ENCODE data around the gene SDHAF2. TPM values are rescaled to one million over a fixed set of nuclear protein-coding genes. Genes with fewer than 3 reads are reported as not detected.
A peak's percentile ranks its signal among the peaks of the same experiment; 100 is the strongest.

Gene SDHAF2
- total and polyA plus RNA-seq, 2 of the 13 experiments (the other 11 are each of a cell fraction or from before 2014, with no cell fraction given) = 44.2 to 70.4 TPM

DNA sequence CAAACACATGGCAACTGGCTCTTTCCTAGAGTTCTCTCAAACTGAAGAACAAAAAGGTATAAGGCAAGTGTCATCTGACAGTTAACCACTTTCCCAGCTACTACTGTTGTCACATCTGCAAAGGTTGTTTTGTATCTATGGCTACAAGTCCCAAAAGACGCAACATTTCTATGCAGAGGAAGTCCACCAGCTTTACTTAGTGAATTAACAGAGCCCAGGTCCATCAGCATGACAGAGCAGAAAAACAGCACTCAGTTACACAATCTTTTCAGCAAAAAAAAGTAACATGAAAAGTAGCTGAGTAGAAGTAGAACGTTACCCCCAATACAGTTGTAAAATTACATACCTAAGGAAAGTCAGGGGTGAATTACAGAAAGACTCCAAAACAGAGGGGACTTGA lies 12.3 kb upstream of the SDHAF2 start:
- POLR2A ChIA-PET = interaction anchor here (1.6 kb wide), 1 partner anchor 16 kb away, joined by 6 read pairs; no protein-coding TSS in a partner anchor

GRCh38 chr11:61418136-61418535 lies 11.8 kb upstream of the SDHAF2 start:
- Histone ChIP-seq H3K4me3 (replicated peaks in 1 of 3; ENCODE audit: insufficient read depth in 1 of 3, low read depth in 2 of 3, low read length in 3 of 3) (no peak overlapping the region), H3K27me3 (ENCODE audit: control insufficient read depth in 1 of 2, insufficient read depth in 2 of 2, low read length in 2 of 2) (no peaks in the 10 kb centered on the region), H3K4me2 (ENCODE audit: low read depth, low read length) (no peak overlapping the region), H2AFZ (ENCODE audit: low read length) (no peak overlapping the region), H3K79me2 (ENCODE audit: insufficient read depth, low read length) (peaks cover 21% of the 10 kb centered on the region), H4K20me1 (ENCODE audit: insufficient read depth, low read length) (no peaks in the 10 kb centered on the region), H3K9ac (ENCODE audit: insufficient read depth, low read depth, low read length) (no peak overlapping the region), H3K4me1 (ENCODE audit: insufficient read depth, low read length) (no peaks in the 10 kb centered on the region), H3K36me3 (replicated peaks in 1 of 2; ENCODE audit: control insufficient read depth in 1 of 2, insufficient read depth in 2 of 2, low read length in 2 of 2) (peaks cover 33 to 93% of the 10 kb centered on the region in 2 experiments), H3K27ac (ENCODE audit: extremely low read length, insufficient read depth, low read length) (peak overlapping the region; percentile 11), H3K9me3 (ENCODE audit: low read length) (no peaks in the 10 kb centered on the region)
- no peak for DNase-seq (ENCODE audit: low spot score)
- intact Hi-C loops (cut with micrococcal nuclease; ENCODE audit: unreplicated experiment) (no loop called here), in situ Hi-C loops (cut with HindIII; ENCODE audit: extremely low pct_ligation_motif_present, low pct_unique_long_range_greater_than_20kb) (no loop called here)
- CTCF ChIA-PET (ENCODE audit: low intra/inter-chr PET ratio, low total read pairs) = no interaction called here
- FAIRE-seq = no peak
- no TSS peak for BruUV-seq (replicated peaks)
- no peak for ATAC-seq
- POLR2A ChIA-PET = interaction anchor here (1.6 kb wide), 1 partner anchor 16 kb away, joined by 6 read pairs; no protein-coding TSS in a partner anchor
- TF ChIP-seq ZNF724P (CRISPR knock-in tag; IDR thresholded peaks at IDR 0.05; ENCODE audit: borderline replicate concordance) = no peak
- no peak for TF ChIP-seq SOX6 (IDR thresholded peaks at IDR 0.05)
- no peak for TF ChIP-seq SOX6 (CRISPR knock-in tag; IDR thresholded peaks at IDR 0.05)
- no peak for TF ChIP-seq NFYC (CRISPR knock-in tag; IDR thresholded peaks at IDR 0.05)
- no peak for TF ChIP-seq FOXO1 (CRISPR knock-in tag; IDR thresholded peaks at IDR 0.05)
- TF ChIP-seq POGZ (CRISPR knock-in tag; IDR thresholded peaks at IDR 0.05) = no peak
- TF ChIP-seq CHD2 (IDR thresholded peaks at IDR 0.05; ENCODE audit: low read depth, low read length) = no peak
- no peak for TF ChIP-seq ZNF75D (CRISPR knock-in tag; IDR thresholded peaks at IDR 0.05; ENCODE audit: borderline replicate concordance)
- TF ChIP-seq ZNF329 (CRISPR knock-in tag; IDR thresholded peaks at IDR 0.05; ENCODE audit: low read depth) = no peak
- no peak for TF ChIP-seq SETDB1 (CRISPR knock-in tag; IDR thresholded peaks at IDR 0.05; ENCODE audit: borderline replicate concordance)
- TF ChIP-seq SYNCRIP (IDR thresholded peaks at IDR 0.05; ENCODE audit: insufficient read depth, low read depth, low read length) = no peak
- TF ChIP-seq ZNF672 (CRISPR knock-in tag; IDR thresholded peaks at IDR 0.05) = no peak
- TF ChIP-seq ZNF124 (CRISPR knock-in tag; IDR thresholded peaks at IDR 0.05) = no peak
- no peak for TF ChIP-seq FOXP4 (CRISPR knock-in tag; IDR thresholded peaks at IDR 0.05)
- no peak for TF ChIP-seq HNRNPL (IDR thresholded peaks at IDR 0.05; ENCODE audit: low read depth, low read length)
- no peak for TF ChIP-seq THAP11 (CRISPR knock-in tag; IDR thresholded peaks at IDR 0.05)
- TF ChIP-seq ZNF317 (CRISPR knock-in tag; IDR thresholded peaks at IDR 0.05) = no peak
- TF ChIP-seq RAD51 (IDR thresholded peaks at IDR 0.05; ENCODE audit: borderline replicate concordance) = no peak
- no peak for TF ChIP-seq ZNF10 (CRISPR knock-in tag; IDR thresholded peaks at IDR 0.05; ENCODE audit: borderline replicate concordance, low read depth)
- TF ChIP-seq ZNF670 (CRISPR knock-in tag; IDR thresholded peaks at IDR 0.05; ENCODE audit: borderline replicate concordance) = no peak

More for the DNA sequence above, 12.3 kb upstream of the SDHAF2 start:
- Histone ChIP-seq H3K9me3 (ENCODE audit: low read length) (no peaks in the 10 kb centered on the region), H3K27me3 (ENCODE audit: control insufficient read depth in 1 of 2, insufficient read depth in 2 of 2, low read length in 2 of 2) (no peaks in the 10 kb centered on the region), H3K27ac (ENCODE audit: extremely low read length, insufficient read depth, low read length) (no peak overlapping the region), H3K79me2 (ENCODE audit: insufficient read depth, low read length) (peaks cover 20% of the 10 kb centered on the region), H3K4me1 (ENCODE audit: insufficient read depth, low read length) (no peaks in the 10 kb centered on the region), H3K4me2 (ENCODE audit: low read depth, low read length) (no peak overlapping the region), H4K20me1 (ENCODE audit: insufficient read depth, low read length) (no peaks in the 10 kb centered on the region), H2AFZ (ENCODE audit: low read length) (no peak overlapping the region), H3K4me3 (replicated peaks in 1 of 3; ENCODE audit: insufficient read depth in 1 of 3, low read depth in 2 of 3, low read length in 3 of 3) (no peak overlapping the region), H3K9ac (ENCODE audit: insufficient read depth, low read depth, low read length) (no peak overlapping the region), H3K36me3 (replicated peaks in 1 of 2; ENCODE audit: control insufficient read depth in 1 of 2, insufficient read depth in 2 of 2, low read length in 2 of 2) (peaks cover 35 to 97% of the 10 kb centered on the region in 2 experiments)
- CTCF ChIA-PET (ENCODE audit: low intra/inter-chr PET ratio, low total read pairs) = no interaction called here
- in situ Hi-C loops (cut with HindIII; ENCODE audit: extremely low pct_ligation_motif_present, low pct_unique_long_range_greater_than_20kb) (no loop called here), intact Hi-C loops (cut with micrococcal nuclease; ENCODE audit: unreplicated experiment) (no loop called here)
- no peak for ATAC-seq
- FAIRE-seq = no peak
- DNase-seq (ENCODE audit: low spot score) = peak; percentile 16
- TF ChIP-seq NFE2L2 (IDR thresholded peaks at IDR 0.05; ENCODE audit: low read length) = peak; percentile 34; the same call in 1 of the 2 replicates
- TF ChIP-seq ZFP36 (IDR thresholded peaks at IDR 0.05; ENCODE audit: borderline replicate concordance, low read depth, low read length, partially characterized antibody) = no peak
- BruUV-seq (replicated peaks) = no TSS peak
- WGBS (ENCODE audit: low lambda C conversion rate) = 90% methylated on average over 2 of the region's 2 CpGs
